SK-N-SH (cell line): Measurements from ENCODE around the gene CDC16. TPM values are rescaled to one million over a fixed set of nuclear protein-coding genes. Genes with fewer than 3 reads are reported as not detected.

ENCODE experiments used
- CTCF ChIA-PET: fragments of 300-600, 350-600 bp; formaldehyde crosslinking; extraction: SDS; loops from one replicate; lab custom pipeline; 2021; lab: Yijun Ruan, JAX
- POLR2A ChIA-PET: fragments of 350-600 bp; sonication (Branson Sonifier 250); formaldehyde crosslinking; extraction: SDS; loops from one replicate; lab custom pipeline; 2020; ENCODE audit warnings: antibody characterized with exemption, inconsistent platforms; lab: Yijun Ruan, JAX
- DNase-seq: peaks from one replicate; pipeline ENCODE4 v3.0.0; 2012
- H2AFZ ChIP-seq: fragments of 200-600 bp; sonication (generic); 2 replicates; pipeline ENCODE4 v1.8.1; 2016; ENCODE audit warnings: antibody characterized with exemption, mild to moderate bottlenecking, low read depth
- H3F3A ChIP-seq: fragments of 200-600 bp; sonication (generic); replicated peaks from 2 replicates; pipeline ENCODE3; 2016; ENCODE audit warnings: antibody characterized with exemption, mild to moderate bottlenecking; ENCODE audit not compliant: insufficient read depth
- H3K27ac ChIP-seq, 2 experiments: fragments of 200-500 bp in 1 of 2; fragments of 200-600 bp in 1 of 2; sonication (Bioruptor generic) in 1 of 2; sonication (generic), shearing (Covaris generic) in 1 of 2; 2 replicates each; pipeline versions ENCODE4 v1.5.1 to v1.6.1; 2014 to 2016; ENCODE audit warnings: low read depth in 2 of 2, inconsistent platforms in 1 of 2, low read length in 1 of 2, mild to moderate bottlenecking in 1 of 2, mixed read lengths in 1 of 2
- H3K27me3 ChIP-seq: fragments of 200-600 bp; sonication (generic), shearing (Covaris generic); 2 replicates; pipeline ENCODE4 v1.6.1; 2016; ENCODE audit warnings: mixed run types; ENCODE audit not compliant: insufficient read depth
- H3K36me3 ChIP-seq, 2 experiments: fragments of 200-500 bp in 1 of 2; fragments of 200-600 bp in 1 of 2; sonication (Bioruptor generic) in 1 of 2; sonication (generic) in 1 of 2; replicated peaks in 1 of 2; 2 replicates each; pipeline versions ENCODE3 to v1.5.1; 2014 to 2016; ENCODE audit warnings: low read length in 1 of 2, mild to moderate bottlenecking in 1 of 2; ENCODE audit not compliant: insufficient read depth in 2 of 2, control insufficient read depth in 1 of 2
- H3K4me1 ChIP-seq, 2 experiments: fragments of 200-500 bp in 1 of 2; fragments of 200-600 bp in 1 of 2; sonication (Bioruptor generic) in 1 of 2; sonication (generic), shearing (Covaris generic) in 1 of 2; 2 replicates each; pipeline versions ENCODE4 v1.5.1 to v1.6.1; 2014 to 2016; ENCODE audit warnings: low read depth in 1 of 2, low read length in 1 of 2, mixed run types in 1 of 2; ENCODE audit not compliant: insufficient read depth in 2 of 2, control insufficient read depth in 1 of 2
- H3K4me2 ChIP-seq: fragments of 200-600 bp; sonication (generic), shearing (Covaris generic); 2 replicates; pipeline ENCODE4 v1.6.1; 2017; ENCODE audit warnings: mixed run types
- H3K4me3 ChIP-seq, 2 experiments: fragments of 200-500 bp in 1 of 2; fragments of 200-600 bp in 1 of 2; sonication (Bioruptor generic) in 1 of 2; sonication (generic), shearing (Covaris generic) in 1 of 2; 2 replicates each; pipeline versions ENCODE4 v1.5.1 to v1.8.1; 2014 to 2016; ENCODE audit warnings: low read depth in 2 of 2, inconsistent platforms in 1 of 2, low read length in 1 of 2, mild to moderate bottlenecking in 1 of 2, mixed read lengths in 1 of 2, moderate library complexity in 1 of 2
- H3K79me2 ChIP-seq: fragments of 200-600 bp; sonication (generic); 2 replicates; pipeline ENCODE4 v1.8.1; 2017; ENCODE audit warnings: mild to moderate bottlenecking; ENCODE audit not compliant: insufficient read depth
- H3K9ac ChIP-seq: fragments of 200-600 bp; sonication (generic); 2 replicates; pipeline ENCODE4 v1.6.1; 2017; ENCODE audit warnings: mixed run types
- H3K9me2 ChIP-seq: fragments of 200-600 bp; sonication (generic); 2 replicates; pipeline ENCODE4 v1.6.1; 2017; ENCODE audit warnings: mixed run types
- H3K9me3 ChIP-seq: fragments of 200-600 bp; sonication (generic); 2 replicates; pipeline ENCODE4 v1.6.1; 2017; ENCODE audit warnings: mixed run types, mild to moderate bottlenecking, moderate library complexity
- H4K20me1 ChIP-seq: fragments of 200-600 bp; sonication (generic); 2 replicates; pipeline ENCODE4 v1.6.1; 2017; ENCODE audit warnings: mild to moderate bottlenecking, mixed run types; ENCODE audit not compliant: insufficient read depth
- EP300 ChIP-seq, 2 experiments: IDR thresholded peaks; 2 replicates each; pipeline versions ENCODE4 v1.4.0 to v1.6.1; 2012; ENCODE audit warnings: borderline replicate concordance in 1 of 2, low read depth in 1 of 2, low read length in 1 of 2
- EZH2phosphoT487 ChIP-seq: fragments of 200-600 bp; sonication (generic); IDR thresholded peaks from 2 replicates; pipeline ENCODE4 v1.6.1; 2017; ENCODE audit warnings: low read depth, mixed run types, mild to moderate bottlenecking, antibody characterized with exemption, moderate library complexity, borderline replicate concordance
- FOXM1 ChIP-seq: IDR thresholded peaks from 2 replicates; pipeline ENCODE4 v1.4.0; 2012; ENCODE audit warnings: low read depth, mild to moderate bottlenecking
- GABPA ChIP-seq: IDR thresholded peaks from 2 replicates; pipeline ENCODE4 v1.4.0; 2012; ENCODE audit warnings: low read depth, mild to moderate bottlenecking
- MXI1 ChIP-seq: IDR thresholded peaks from 2 replicates; pipeline ENCODE4 v1.6.1; 2012; ENCODE audit warnings: mild to moderate bottlenecking, low read depth, low read length, improper control_type of control experiment
- NFIC ChIP-seq: IDR thresholded peaks from 2 replicates; pipeline ENCODE4 v1.4.0; 2012; ENCODE audit warnings: borderline replicate concordance
- RAD21 ChIP-seq: IDR thresholded peaks from 2 replicates; pipeline ENCODE4 v1.6.1; 2012; ENCODE audit warnings: mild to moderate bottlenecking, low read length
- RCOR1 ChIP-seq: fragments of 150-350 bp; IDR thresholded peaks from 2 replicates; pipeline ENCODE4 v1.6.1; 2017; ENCODE audit warnings: antibody characterized with exemption, low read length
- RXRA ChIP-seq: IDR thresholded peaks from 2 replicates; pipeline ENCODE4 v1.4.0; 2012; ENCODE audit warnings: low read depth, mild to moderate bottlenecking, borderline replicate concordance
- SIN3A ChIP-seq: IDR thresholded peaks from 2 replicates; pipeline ENCODE4 v1.6.1; 2012; ENCODE audit warnings: low read depth, mild to moderate bottlenecking, low read length, moderate library complexity, borderline replicate concordance
- SMC3 ChIP-seq: IDR thresholded peaks from 2 replicates; pipeline ENCODE4 v1.6.1; 2012; ENCODE audit warnings: low read depth, low read length, improper control_type of control experiment
- TAF1 ChIP-seq: IDR thresholded peaks from 2 replicates; pipeline ENCODE4 v1.6.1; 2012; ENCODE audit warnings: low read depth, mild to moderate bottlenecking, low read length, moderate library complexity, borderline replicate concordance
- TCF12 ChIP-seq: IDR thresholded peaks from 2 replicates; pipeline ENCODE4 v1.4.0; 2012
- YY1 ChIP-seq: IDR thresholded peaks from 2 replicates; pipeline ENCODE4 v1.4.0; 2012; ENCODE audit warnings: low read depth, mild to moderate bottlenecking
- WGBS: methylation state at CpG from one replicate; pipeline ENCODE4 v1.1.6; 2017; ENCODE audit warnings: low lambda C conversion rate; 5-methylcytosine and 5-hydroxymethylcytosine counted together
- polyA plus RNA-seq, 3 experiments: library from polyadenylated mRNA; depleted of rRNA; stranded (reverse); fragments of >200 nt; gene quantifications; 2 replicates each; pipeline ENCODE4 v1.2.3, GENCODE V29; 2012
- TF ChIP-seq, protein P1 (sequence below): IDR thresholded peaks from 2 replicates; pipeline ENCODE4 v1.4.0; 2012; ENCODE audit warnings: low read depth
- TF ChIP-seq, protein P2 (sequence below): fragments of 200-600 bp; sonication (generic); IDR thresholded peaks from 2 replicates; pipeline ENCODE4 v1.6.1; 2017; ENCODE audit warnings: antibody characterized with exemption, mild to moderate bottlenecking, moderate library complexity
- TF ChIP-seq, protein P3 (sequence below): IDR thresholded peaks from 2 replicates; pipeline ENCODE4 v1.4.0; 2012; ENCODE audit warnings: low read depth, borderline replicate concordance
- TF ChIP-seq, protein P4 (sequence below): fragments of 150-350 bp; IDR thresholded peaks from 2 replicates; pipeline ENCODE4 v1.6.1; 2016; ENCODE audit warnings: mild to moderate bottlenecking, low read depth, low read length
- TF ChIP-seq, protein P5 (sequence below): IDR thresholded peaks from 2 replicates; pipeline ENCODE4 v1.6.1; 2012; ENCODE audit warnings: mild to moderate bottlenecking, low read depth, low read length, moderate library complexity
- TF ChIP-seq, protein P6 (sequence below): IDR thresholded peaks from 2 replicates; pipeline ENCODE4; 2012

CDC16 gene
- polyA plus RNA-seq, 1 of the 3 experiments (the other 2 are of a cell fraction), result 56.9 TPM

DNA sequence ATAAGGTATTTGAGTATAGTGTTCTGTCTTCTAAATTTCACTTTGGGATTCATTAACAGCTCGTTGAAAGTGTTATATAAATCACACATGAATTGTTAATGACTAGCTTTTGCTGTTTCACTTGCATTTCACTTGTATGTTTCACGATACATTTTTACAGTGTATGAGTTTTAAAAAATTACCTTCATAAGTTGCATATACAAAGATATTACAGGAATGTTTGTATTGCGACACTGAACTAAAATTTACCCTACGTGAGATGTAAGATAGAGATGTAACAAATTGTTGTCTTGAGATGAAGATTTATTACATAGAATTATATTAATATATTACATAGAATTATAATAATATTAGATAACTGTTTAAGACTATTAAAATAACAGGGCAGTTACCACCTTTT, 1.5 kb downstream of the CDC16 start:
- POLR2A ChIA-PET, result no interaction called here
- no peak for TF ChIP-seq TCF12
- TF ChIP-seq FOXM1, result no peak
- no peak for TF ChIP-seq EP300 (IDR thresholded peaks at IDR 0.05; ENCODE audit: borderline replicate concordance in 1 of 2, low read depth in 1 of 2, low read length in 1 of 2)
- no peak for TF ChIP-seq GABPA
- TF ChIP-seq, protein P1, sequence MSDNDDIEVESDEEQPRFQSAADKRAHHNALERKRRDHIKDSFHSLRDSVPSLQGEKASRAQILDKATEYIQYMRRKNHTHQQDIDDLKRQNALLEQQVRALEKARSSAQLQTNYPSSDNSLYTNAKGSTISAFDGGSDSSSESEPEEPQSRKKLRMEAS, result no peak
- TF ChIP-seq RAD21, result no peak
- TF ChIP-seq RXRA, result no peak
- no peak for TF ChIP-seq YY1
- TF ChIP-seq, protein P2, sequence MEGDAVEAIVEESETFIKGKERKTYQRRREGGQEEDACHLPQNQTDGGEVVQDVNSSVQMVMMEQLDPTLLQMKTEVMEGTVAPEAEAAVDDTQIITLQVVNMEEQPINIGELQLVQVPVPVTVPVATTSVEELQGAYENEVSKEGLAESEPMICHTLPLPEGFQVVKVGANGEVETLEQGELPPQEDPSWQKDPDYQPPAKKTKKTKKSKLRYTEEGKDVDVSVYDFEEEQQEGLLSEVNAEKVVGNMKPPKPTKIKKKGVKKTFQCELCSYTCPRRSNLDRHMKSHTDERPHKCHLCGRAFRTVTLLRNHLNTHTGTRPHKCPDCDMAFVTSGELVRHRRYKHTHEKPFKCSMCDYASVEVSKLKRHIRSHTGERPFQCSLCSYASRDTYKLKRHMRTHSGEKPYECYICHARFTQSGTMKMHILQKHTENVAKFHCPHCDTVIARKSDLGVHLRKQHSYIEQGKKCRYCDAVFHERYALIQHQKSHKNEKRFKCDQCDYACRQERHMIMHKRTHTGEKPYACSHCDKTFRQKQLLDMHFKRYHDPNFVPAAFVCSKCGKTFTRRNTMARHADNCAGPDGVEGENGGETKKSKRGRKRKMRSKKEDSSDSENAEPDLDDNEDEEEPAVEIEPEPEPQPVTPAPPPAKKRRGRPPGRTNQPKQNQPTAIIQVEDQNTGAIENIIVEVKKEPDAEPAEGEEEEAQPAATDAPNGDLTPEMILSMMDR, result no peak
- TF ChIP-seq, protein P3, sequence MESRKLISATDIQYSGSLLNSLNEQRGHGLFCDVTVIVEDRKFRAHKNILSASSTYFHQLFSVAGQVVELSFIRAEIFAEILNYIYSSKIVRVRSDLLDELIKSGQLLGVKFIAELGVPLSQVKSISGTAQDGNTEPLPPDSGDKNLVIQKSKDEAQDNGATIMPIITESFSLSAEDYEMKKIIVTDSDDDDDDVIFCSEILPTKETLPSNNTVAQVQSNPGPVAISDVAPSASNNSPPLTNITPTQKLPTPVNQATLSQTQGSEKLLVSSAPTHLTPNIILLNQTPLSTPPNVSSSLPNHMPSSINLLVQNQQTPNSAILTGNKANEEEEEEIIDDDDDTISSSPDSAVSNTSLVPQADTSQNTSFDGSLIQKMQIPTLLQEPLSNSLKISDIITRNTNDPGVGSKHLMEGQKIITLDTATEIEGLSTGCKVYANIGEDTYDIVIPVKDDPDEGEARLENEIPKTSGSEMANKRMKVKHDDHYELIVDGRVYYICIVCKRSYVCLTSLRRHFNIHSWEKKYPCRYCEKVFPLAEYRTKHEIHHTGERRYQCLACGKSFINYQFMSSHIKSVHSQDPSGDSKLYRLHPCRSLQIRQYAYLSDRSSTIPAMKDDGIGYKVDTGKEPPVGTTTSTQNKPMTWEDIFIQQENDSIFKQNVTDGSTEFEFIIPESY, result no peak
- no peak for TF ChIP-seq TAF1
- no peak for TF ChIP-seq RCOR1
- TF ChIP-seq, protein P4, sequence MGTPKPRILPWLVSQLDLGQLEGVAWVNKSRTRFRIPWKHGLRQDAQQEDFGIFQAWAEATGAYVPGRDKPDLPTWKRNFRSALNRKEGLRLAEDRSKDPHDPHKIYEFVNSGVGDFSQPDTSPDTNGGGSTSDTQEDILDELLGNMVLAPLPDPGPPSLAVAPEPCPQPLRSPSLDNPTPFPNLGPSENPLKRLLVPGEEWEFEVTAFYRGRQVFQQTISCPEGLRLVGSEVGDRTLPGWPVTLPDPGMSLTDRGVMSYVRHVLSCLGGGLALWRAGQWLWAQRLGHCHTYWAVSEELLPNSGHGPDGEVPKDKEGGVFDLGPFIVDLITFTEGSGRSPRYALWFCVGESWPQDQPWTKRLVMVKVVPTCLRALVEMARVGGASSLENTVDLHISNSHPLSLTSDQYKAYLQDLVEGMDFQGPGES, result no peak
- no peak for TF ChIP-seq SMC3
- no peak for TF ChIP-seq MXI1
- TF ChIP-seq, protein P5, sequence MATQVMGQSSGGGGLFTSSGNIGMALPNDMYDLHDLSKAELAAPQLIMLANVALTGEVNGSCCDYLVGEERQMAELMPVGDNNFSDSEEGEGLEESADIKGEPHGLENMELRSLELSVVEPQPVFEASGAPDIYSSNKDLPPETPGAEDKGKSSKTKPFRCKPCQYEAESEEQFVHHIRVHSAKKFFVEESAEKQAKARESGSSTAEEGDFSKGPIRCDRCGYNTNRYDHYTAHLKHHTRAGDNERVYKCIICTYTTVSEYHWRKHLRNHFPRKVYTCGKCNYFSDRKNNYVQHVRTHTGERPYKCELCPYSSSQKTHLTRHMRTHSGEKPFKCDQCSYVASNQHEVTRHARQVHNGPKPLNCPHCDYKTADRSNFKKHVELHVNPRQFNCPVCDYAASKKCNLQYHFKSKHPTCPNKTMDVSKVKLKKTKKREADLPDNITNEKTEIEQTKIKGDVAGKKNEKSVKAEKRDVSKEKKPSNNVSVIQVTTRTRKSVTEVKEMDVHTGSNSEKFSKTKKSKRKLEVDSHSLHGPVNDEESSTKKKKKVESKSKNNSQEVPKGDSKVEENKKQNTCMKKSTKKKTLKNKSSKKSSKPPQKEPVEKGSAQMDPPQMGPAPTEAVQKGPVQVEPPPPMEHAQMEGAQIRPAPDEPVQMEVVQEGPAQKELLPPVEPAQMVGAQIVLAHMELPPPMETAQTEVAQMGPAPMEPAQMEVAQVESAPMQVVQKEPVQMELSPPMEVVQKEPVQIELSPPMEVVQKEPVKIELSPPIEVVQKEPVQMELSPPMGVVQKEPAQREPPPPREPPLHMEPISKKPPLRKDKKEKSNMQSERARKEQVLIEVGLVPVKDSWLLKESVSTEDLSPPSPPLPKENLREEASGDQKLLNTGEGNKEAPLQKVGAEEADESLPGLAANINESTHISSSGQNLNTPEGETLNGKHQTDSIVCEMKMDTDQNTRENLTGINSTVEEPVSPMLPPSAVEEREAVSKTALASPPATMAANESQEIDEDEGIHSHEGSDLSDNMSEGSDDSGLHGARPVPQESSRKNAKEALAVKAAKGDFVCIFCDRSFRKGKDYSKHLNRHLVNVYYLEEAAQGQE, result no peak
- TF ChIP-seq EZH2phosphoT487, result no peak
- no peak for TF ChIP-seq SIN3A
- TF ChIP-seq, protein P6, sequence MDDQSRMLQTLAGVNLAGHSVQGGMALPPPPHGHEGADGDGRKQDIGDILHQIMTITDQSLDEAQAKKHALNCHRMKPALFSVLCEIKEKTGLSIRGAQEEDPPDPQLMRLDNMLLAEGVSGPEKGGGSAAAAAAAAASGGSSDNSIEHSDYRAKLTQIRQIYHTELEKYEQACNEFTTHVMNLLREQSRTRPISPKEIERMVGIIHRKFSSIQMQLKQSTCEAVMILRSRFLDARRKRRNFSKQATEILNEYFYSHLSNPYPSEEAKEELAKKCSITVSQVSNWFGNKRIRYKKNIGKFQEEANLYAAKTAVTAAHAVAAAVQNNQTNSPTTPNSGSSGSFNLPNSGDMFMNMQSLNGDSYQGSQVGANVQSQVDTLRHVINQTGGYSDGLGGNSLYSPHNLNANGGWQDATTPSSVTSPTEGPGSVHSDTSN, result no peak
- TF ChIP-seq NFIC, result no peak
- no peaks in the 10 kb centered on the region for H3K9me2 ChIP-seq
- H3K4me3 ChIP-seq, result peak overlapping the region; percentile 87 to 94
- H4K20me1 ChIP-seq, result no peaks in the 10 kb centered on the region
- no peak overlapping the region for H2AFZ ChIP-seq
- H3K36me3 ChIP-seq, result peaks cover 34 to 42% of the 10 kb centered on the region in 2 experiments
- peak overlapping the region; percentile 87 for H3K9ac ChIP-seq
- peaks cover 4% of the 10 kb centered on the region for H3F3A ChIP-seq
- no peaks in the 10 kb centered on the region for H3K27me3 ChIP-seq
- peaks cover 44% of the 10 kb centered on the region for H3K79me2 ChIP-seq
- H3K27ac ChIP-seq, result no peak overlapping the region
- CTCF ChIA-PET, result interaction anchor here (0.9 to 2.1 kb wide), 2 partner anchors 9 to 420 kb away, joined by 3 to 5 read pairs; no protein-coding TSS in a partner anchor
- peak overlapping the region; percentile 85 for H3K4me2 ChIP-seq
- peaks cover 0 to 5% of the 10 kb centered on the region in 2 experiments; a peak in 3 of 4 replicates for H3K4me1 ChIP-seq
- WGBS, result 74% methylated on average over 4 of the region's 4 CpGs
- H3K9me3 ChIP-seq, result no peaks in the 10 kb centered on the region; the same call in 1 of the 2 replicates
- DNase-seq, result no peak
